Aorta (tissue), 5 donors: Measurements from ENCODE around the gene TOM1L2. TPM values are rescaled to one million over a fixed set of nuclear protein-coding genes. Genes with fewer than 3 reads are reported as not detected.
"Not testable (repeated sequence)": the region's sequence is repeated elsewhere in the genome, so short reads cannot be mapped to it uniquely, and the experiment has no call there.

Experiments
- ATAC-seq: fragments of 200-7000 bp; cut with Tn5 transposase; one replicate; pipeline ENCODE4 v1.9.1; 2022; ENCODE audit warnings: moderate library complexity; ENCODE audit not compliant: low FRiP score
- DNase-seq, 2 donors: peaks; one replicate each; pipeline ENCODE4 v3.0.0-alpha.2; 2020
- H3K27ac ChIP-seq, 2 donors: one replicate each; pipeline ENCODE4 v1.5.1; 2013; ENCODE audit warnings: low read length in 2 of 2, mild to moderate bottlenecking in 2 of 2, moderate library complexity in 2 of 2, control low read depth in 1 of 2, inconsistent platforms in 1 of 2, low read depth in 1 of 2
- H3K27me3 ChIP-seq, 2 donors: one replicate each; pipeline ENCODE4 v1.6.1; 2013; ENCODE audit warnings: control low read depth in 1 of 2, low read length in 1 of 2, mild to moderate bottlenecking in 1 of 2, moderate library complexity in 1 of 2; ENCODE audit not compliant: insufficient read depth in 2 of 2, control insufficient read depth in 1 of 2
- H3K36me3 ChIP-seq, 2 donors: one replicate each; pipeline ENCODE4 v1.6.1; 2013; ENCODE audit warnings: control low read depth in 1 of 2, low read length in 1 of 2, mild to moderate bottlenecking in 1 of 2; ENCODE audit not compliant: insufficient read depth in 2 of 2, control insufficient read depth in 1 of 2
- H3K4me1 ChIP-seq, 2 donors: one replicate each; pipeline ENCODE4 v1.6.1; 2013; ENCODE audit warnings: low read length in 2 of 2, control low read depth in 1 of 2, mild to moderate bottlenecking in 1 of 2, moderate library complexity in 1 of 2; ENCODE audit not compliant: insufficient read depth in 2 of 2, control insufficient read depth in 1 of 2
- H3K4me3 ChIP-seq, 2 donors: one replicate each; pipeline ENCODE4 v1.5.1; 2013; ENCODE audit warnings: low read length in 2 of 2, control low read depth in 1 of 2, mild to moderate bottlenecking in 1 of 2
- H3K9me3 ChIP-seq: one replicate; pipeline ENCODE4 v1.6.1; 2013; ENCODE audit warnings: mild to moderate bottlenecking, low read length; ENCODE audit not compliant: control insufficient read depth
- WGBS, 2 donors: extraction: QIAGEN DNeasy Blood & Tissue Kit; methylation state at CpG; one replicate each; pipeline ENCODE4 v1.1.7; 2013; 5-methylcytosine and 5-hydroxymethylcytosine counted together
- intact Hi-C, 2 donors: fragments of 100-400 bp; cut with DNase I; formaldehyde crosslinking; loops; one replicate each; pipeline versions ENCODE4 v1.14.2 to v1.15.0; 2022
- polyA plus RNA-seq, 2 donors: library from polyadenylated mRNA; stranded (reverse); fragments of 200-250 nt; gene quantifications; one replicate each; pipeline ENCODE4 v1.2.3, GENCODE V29; 2013
- total RNA-seq, 2 donors: library from RNA; stranded (reverse); fragmentation: NEBNext Ultra II Directional; extraction: Animal tissue kit (Norgen Biotek cat#: 25700); gene quantifications; one replicate each; pipeline ENCODE4 v1.2.1, GENCODE V29; 2021
- donor health status: healthy with polysubstance abuse.
- donor health status: Bipolar disorder and iron deficiency.
- donor health status: DM: no; HTN: no; CAD: no.
- donor health status: DM: no; HTN: no; CAD: no.
- donor health status: DM: yes; HTN: yes; CAD: no.

The TOM1L2 gene
- total and polyA plus RNA-seq, 4 donors = 11.9 to 74.9 (median 54.8) TPM

DNA sequence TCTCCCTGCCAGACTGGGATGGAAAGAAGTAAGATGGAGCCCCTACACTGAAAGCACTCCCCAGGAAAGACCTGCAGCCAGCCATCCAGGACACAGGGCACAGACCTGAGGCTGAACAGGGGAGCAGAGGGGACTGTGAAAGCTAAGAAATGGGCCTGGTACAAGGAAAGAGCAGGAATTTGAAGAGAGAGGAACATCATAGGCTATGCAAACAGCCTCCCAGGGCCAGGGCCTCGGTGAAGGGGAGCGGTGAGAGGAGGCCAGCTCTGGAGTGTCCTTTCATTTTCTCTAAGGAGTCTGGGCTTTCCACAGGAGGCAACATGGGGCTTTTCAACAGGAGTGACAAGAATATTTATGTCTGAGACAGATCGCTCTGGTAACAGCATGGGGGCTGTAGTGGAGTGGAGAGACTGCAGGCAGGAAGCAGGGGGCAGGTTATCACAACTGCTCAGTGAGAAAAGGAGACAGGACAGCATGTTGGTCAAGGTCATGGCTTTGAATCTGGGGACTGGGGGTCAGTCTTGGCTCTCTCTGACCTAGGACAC, 50.1 kb downstream of the TOM1L2 start:
- Histone ChIP-seq H3K9me3 (no peaks in the 10 kb centered on the region), H3K27me3 (no peaks in the 10 kb centered on the region), H3K4me1 (peaks cover 2 to 3% of the 10 kb centered on the region in 2 donors), H3K36me3 (no peaks in the 10 kb centered on the region), H3K4me3 (no peak overlapping the region), H3K27ac (peak overlapping the region in 1 of 2 donors; percentile 60)
- intact Hi-C loops = loop anchor here (5.0 to 10.0 kb wide), 3 partner anchors 45 to 237 kb away; partner anchors contain the start of gene RAI1 (in 1 of the 2)
- no peak for ATAC-seq
- no peak for DNase-seq
- 87 to 90% methylated on average over 3 of the region's 3 CpGs for WGBS, 2 donors

DNA sequence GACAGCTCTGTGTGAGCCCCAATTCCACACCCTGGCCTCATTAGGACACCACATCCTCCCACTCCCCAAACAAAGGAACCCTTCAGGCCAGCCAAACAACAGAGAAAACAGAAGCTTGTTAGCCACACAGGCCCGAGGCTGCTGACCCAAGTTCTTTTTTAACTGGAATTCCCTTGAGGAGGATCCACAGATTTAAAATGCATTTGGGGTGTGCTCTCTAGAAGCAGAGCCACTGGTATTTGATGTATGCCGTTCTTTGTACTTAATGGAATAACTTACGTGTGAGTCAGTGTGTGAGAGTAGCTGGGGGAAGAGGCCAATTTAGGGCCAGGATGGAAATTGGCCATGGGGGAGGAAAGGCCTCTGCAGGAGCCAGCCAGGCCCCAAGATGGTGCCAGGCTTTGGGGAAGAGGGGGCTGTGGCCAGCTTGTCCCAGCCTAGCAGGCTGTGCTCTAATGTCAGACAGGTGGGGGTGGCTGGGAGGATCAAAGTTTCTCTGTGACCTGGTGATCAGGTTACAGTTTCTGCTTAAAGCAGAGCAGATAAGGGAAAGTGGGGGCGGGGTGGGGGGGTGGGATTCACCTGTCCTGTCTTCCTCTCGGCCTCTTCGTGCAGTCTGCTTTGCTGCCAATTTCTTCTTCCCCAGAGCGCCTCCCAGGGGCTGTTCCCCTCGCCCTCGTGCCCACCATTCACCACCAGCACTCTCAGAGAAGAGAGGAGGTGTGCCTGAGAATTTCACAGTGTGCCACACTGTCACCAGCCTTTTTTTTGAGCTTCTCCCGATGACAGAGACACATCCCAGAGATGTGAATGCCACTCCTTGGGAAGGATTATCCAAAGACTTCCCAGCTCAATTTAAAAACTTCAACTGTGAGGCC, 50.8 kb downstream of the TOM1L2 start:
- intact Hi-C loops = loop anchor here (5.0 to 10.0 kb wide), 3 partner anchors 44 to 237 kb away; partner anchors contain the start of gene RAI1 (in 1 of the 2)
- ATAC-seq = no peak
- H3K9me3 ChIP-seq = no peaks in the 10 kb centered on the region
- H3K27me3 ChIP-seq = no peaks in the 10 kb centered on the region
- H3K4me3 ChIP-seq = no peak overlapping the region
- no peaks in the 10 kb centered on the region for H3K36me3 ChIP-seq
- peaks cover 2 to 3% of the 10 kb centered on the region in 2 donors for H3K4me1 ChIP-seq
- peak overlapping the region in 1 of 2 donors; percentile 66 for H3K27ac ChIP-seq
- 42 to 55% methylated on average over 10 of the region's 10 CpGs for WGBS, 2 donors
- DNase-seq = no peak

DNA sequence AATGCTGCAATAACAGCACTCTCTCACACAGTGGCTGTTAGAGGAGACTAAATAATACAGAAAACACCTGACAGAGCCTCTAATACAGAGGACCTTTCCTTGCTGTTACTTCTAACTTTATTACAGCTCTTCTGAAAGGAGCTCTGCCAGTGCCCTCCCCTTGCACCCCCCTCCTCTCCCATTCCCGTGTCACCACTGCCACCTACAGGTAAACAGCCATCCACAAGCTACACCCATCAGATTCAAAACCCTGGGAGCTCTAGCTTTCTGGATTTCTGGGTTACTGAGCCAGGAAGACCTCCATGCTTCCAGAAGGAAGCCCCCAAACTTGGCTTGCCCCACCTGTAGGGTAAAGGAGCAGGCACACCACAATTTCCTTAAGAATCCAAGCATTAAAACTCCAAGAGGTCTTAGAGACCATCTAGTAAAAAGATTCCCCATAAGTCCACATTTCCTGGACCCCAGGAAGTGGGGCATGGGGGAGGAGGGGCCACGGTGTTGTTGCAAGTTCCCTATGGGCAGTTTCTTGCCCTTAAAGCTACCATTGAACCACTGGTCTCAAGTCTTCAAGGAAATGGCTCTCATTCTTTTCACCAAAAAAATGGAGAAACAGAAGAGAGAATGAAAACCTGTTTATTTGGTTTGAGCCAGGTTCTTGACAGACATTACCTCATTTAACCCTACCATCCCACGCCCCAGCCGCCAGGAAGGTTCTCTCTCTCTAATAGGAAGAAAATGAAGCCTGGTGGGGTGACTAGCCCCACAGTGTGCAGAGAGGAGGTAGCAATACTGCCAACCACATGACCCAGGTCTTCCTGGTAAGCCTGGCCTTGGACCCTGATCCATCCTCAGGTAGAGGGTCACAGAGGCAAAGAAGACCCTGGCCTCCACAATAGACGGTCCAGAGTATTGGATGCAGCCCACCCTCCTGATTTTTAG, 52.8 kb downstream of the TOM1L2 start:
- intact Hi-C loops = loop anchor here (5.0 to 10.0 kb wide), 4 partner anchors 42 to 235 kb away; partner anchors contain the start of genes DRC3 (in 1 of the 2), RAI1 (in 1 of the 2) and TOM1L2 (in 1 of the 2)
- H3K36me3 ChIP-seq = no peaks in the 10 kb centered on the region
- no peak overlapping the region for H3K4me3 ChIP-seq
- no peaks in the 10 kb centered on the region for H3K9me3 ChIP-seq
- H3K4me1 ChIP-seq = peaks cover 2 to 3% of the 10 kb centered on the region in 2 donors
- no peak overlapping the region for H3K27ac ChIP-seq
- ATAC-seq (peak; percentile 77), DNase-seq (peak; percentile 78 to 83)
- H3K27me3 ChIP-seq = no peaks in the 10 kb centered on the region
- 47 to 58% methylated on average over 5 of the region's 5 CpGs for WGBS, 2 donors

- Histone ChIP-seq H3K27me3 (no peaks in the 10 kb centered on the region), H3K4me1 (peaks cover 2 to 3% of the 10 kb centered on the region in 2 donors), H3K9me3 (no peaks in the 10 kb centered on the region), H3K36me3 (no peaks in the 10 kb centered on the region), H3K4me3 (no peak overlapping the region), H3K27ac (no peak overlapping the region)
- intact Hi-C loops = loop anchor here in 1 of 2 donors (10.0 kb wide), 1 partner anchor 57 kb away; the partner anchor contains the start of genes DRC3 and TOM1L2
- ATAC-seq (no peak), DNase-seq (no peak)
Observed at GRCh38 chr17:17917394-17917793, 54.8 kb downstream of the TOM1L2 start.

DNA sequence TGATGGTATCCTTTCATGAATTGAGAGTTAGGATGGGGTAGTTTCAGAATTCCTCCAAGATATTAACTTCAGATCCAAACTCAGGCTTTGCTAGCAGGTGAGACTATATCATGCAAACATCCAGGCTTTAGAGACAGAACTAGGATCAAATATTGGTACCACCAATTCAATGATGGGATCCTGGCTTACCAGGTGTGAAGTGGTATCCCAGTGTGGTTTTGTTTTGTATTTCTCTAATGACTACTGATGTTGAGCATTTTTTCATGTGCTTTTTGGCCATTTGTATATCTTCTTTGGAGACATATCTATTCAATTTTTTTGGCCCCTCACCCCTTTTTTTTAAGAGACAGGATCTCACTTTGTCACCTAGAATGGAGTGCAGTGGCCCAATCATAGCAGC, 57.0 kb downstream of the TOM1L2 start:
- no peak for ATAC-seq
- H3K9me3 ChIP-seq = no peaks in the 10 kb centered on the region
- no peak for DNase-seq
- H3K36me3 ChIP-seq = no peaks in the 10 kb centered on the region
- H3K4me3 ChIP-seq = no peak overlapping the region
- no peak overlapping the region for H3K27ac ChIP-seq
- H3K4me1 ChIP-seq = no peaks in the 10 kb centered on the region
- intact Hi-C loops = loop anchor here in 1 of 2 donors (10.0 kb wide), 1 partner anchor 60 kb away; the partner anchor contains the start of genes DRC3 and TOM1L2
- H3K27me3 ChIP-seq = no peaks in the 10 kb centered on the region

GRCh38 chr17:17913695-17914332, 58.4 kb downstream of the TOM1L2 start:
- intact Hi-C loops = loop anchor here in 1 of 2 donors (5.0 to 10.0 kb wide), 2 partner anchors 47 to 61 kb away; partner anchors contain the start of genes DRC3 and TOM1L2
- 30 to 34% methylated on average over 4 of the region's 4 CpGs for WGBS, 2 donors
- no peak overlapping the region for H3K27ac ChIP-seq
- no peaks in the 10 kb centered on the region for H3K4me1 ChIP-seq
- ATAC-seq (peak; percentile 84), DNase-seq (peak; percentile 81 to 84)
- H3K4me3 ChIP-seq = no peak overlapping the region
- no peaks in the 10 kb centered on the region for H3K27me3 ChIP-seq
- no peaks in the 10 kb centered on the region for H3K36me3 ChIP-seq
- no peaks in the 10 kb centered on the region for H3K9me3 ChIP-seq

DNA sequence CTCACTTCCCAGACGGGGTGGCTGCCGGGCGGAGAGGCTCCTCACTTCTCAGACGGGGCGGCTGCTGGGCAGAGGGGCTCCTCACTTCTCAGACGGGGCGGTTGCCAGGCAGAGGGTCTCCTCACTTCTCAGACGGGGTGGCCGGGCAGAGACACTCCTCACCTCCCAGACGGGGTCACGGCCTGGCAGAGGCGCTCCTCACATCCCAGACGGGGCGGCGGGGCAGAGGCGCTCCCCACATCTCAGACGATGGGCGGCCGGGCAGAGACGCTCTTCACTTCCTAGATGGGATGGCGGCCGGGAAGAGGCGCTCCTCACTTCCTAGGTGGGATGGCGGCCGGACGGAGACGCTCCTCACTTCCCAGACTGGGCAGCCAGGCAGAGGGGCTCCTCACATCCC, 59.9 kb downstream of the TOM1L2 start:
- intact Hi-C loops = loop anchor here in 1 of 2 donors (5.0 to 10.0 kb wide), 2 partner anchors 45 to 62 kb away; partner anchors contain the start of genes DRC3 and TOM1L2
- H3K4me3 ChIP-seq, H3K36me3 ChIP-seq, H3K27me3 ChIP-seq, ATAC-seq, H3K4me1 ChIP-seq, H3K27ac ChIP-seq, H3K9me3 ChIP-seq: not testable (repeated sequence)
- DNase-seq = peak in 1 of 2 donors; percentile 34
- WGBS, 2 donors = 97% methylated on average over 13 to 22 of the region's 27 CpGs
